Testis (tissue), 2 donors: ENCODE results near the gene HOXA6.

Source experiments
- POLR2A ChIP-seq: fragments of 450-650 bp; IDR thresholded peaks from one replicate; pipeline ENCODE4 v1.6.1; 2017; ENCODE audit warnings: antibody characterized with exemption, mild to moderate bottlenecking, moderate library complexity
- TF ChIP-seq, protein P1 (sequence below), 3 experiments: fragments of 450-650 bp in 2 of 3; fragments of 200-600 bp in 1 of 3; sonication (generic) in 1 of 3; IDR thresholded peaks; one replicate each; pipeline ENCODE4 v1.5.1; 2016 to 2019; ENCODE audit warnings: antibody characterized with exemption in 3 of 3, mild to moderate bottlenecking in 2 of 3, moderate library complexity in 1 of 3

DNA sequence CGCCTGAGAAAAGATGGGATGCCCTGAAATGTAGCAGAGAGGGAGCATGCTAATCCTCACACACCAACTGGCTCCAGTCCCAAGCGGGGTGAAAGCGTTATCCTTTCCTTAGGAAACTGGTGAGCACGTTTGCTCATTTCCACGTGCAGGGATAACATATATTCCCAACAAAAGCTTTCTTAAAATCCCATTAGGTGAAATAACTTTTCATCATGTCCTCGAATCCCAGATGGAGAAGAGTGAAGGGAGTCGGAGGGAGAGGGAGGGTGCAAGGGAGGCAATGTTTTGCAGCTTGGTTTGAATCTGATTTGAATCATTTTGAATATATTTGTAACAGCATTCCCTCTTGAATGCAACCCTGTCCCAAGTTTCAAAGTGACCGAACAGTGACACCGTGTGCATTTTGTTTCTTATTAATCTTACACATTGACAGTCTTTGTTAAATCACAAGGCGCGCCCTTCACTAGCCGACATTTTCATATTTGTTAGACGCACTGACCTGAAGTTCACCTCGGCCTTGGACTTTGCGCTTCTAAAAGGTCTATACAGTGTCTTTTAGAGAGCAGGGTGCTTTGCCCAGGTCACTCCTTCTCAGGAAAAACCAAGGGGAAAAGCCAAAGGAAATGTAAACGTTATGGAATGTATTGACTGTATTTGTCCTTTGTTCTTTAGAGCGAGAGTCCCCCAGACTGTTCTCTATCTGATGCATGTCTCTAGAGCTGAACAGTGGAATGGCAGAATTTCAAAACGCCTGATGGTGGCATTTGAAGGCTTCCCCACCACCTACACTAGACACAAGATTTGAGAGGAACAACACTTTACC, 14.0 kb downstream of the HOXA6 start:
- TF ChIP-seq, protein P1, sequence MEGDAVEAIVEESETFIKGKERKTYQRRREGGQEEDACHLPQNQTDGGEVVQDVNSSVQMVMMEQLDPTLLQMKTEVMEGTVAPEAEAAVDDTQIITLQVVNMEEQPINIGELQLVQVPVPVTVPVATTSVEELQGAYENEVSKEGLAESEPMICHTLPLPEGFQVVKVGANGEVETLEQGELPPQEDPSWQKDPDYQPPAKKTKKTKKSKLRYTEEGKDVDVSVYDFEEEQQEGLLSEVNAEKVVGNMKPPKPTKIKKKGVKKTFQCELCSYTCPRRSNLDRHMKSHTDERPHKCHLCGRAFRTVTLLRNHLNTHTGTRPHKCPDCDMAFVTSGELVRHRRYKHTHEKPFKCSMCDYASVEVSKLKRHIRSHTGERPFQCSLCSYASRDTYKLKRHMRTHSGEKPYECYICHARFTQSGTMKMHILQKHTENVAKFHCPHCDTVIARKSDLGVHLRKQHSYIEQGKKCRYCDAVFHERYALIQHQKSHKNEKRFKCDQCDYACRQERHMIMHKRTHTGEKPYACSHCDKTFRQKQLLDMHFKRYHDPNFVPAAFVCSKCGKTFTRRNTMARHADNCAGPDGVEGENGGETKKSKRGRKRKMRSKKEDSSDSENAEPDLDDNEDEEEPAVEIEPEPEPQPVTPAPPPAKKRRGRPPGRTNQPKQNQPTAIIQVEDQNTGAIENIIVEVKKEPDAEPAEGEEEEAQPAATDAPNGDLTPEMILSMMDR (IDR thresholded peaks at IDR 0.05), result no peak
- no peak for TF ChIP-seq POLR2A
